Measurements from ENCODE around the gene CTSA. TPM values are rescaled to one million over a fixed set of nuclear protein-coding genes. Genes with fewer than 3 reads are reported as not detected.

The CTSA gene
- total RNA-seq, 1 experiment from 2014 or later = 109 TPM

GRCh38 chr20:45925821-45926506 is 34.8 kb downstream of the CTSA start:
- Histone ChIP-seq H3K4me2 (ENCODE audit: low read length) (no peak overlapping the region), H3K9me3 (ENCODE audit: control insufficient read depth in 1 of 2, insufficient read depth in 1 of 2, low read depth in 1 of 2, low read length in 2 of 2) (no peaks in the 10 kb centered on the region), H3K27me3 (ENCODE audit: insufficient read depth, low read length) (no peaks in the 10 kb centered on the region), H3K27ac (ENCODE audit: low read depth, low read length) (no peak overlapping the region), H2AFZ (ENCODE audit: low read depth, low read length, poor library complexity, severe bottlenecking) (no peak overlapping the region), H4K20me1 (ENCODE audit: insufficient read depth) (no peaks in the 10 kb centered on the region), H3K4me3 (replicated peaks in 1 of 2; ENCODE audit: low read depth in 1 of 2, low read length in 2 of 2) (no peak overlapping the region), H3K9ac (ENCODE audit: low read length) (no peak overlapping the region), H3K79me2 (ENCODE audit: insufficient read depth, low read length) (no peaks in the 10 kb centered on the region), H3K36me3 (ENCODE audit: control insufficient read depth in 1 of 2, insufficient read depth in 2 of 2, low read length in 2 of 2) (no peaks in the 10 kb centered on the region), H3K4me1 (ENCODE audit: control insufficient read depth in 1 of 2, insufficient read depth in 2 of 2, low read length in 2 of 2) (no peaks in the 10 kb centered on the region), H3K9me2 (ENCODE audit: insufficient read depth) (no peaks in the 10 kb centered on the region)
- BruUV-seq (replicated peaks) = no TSS peak
- DNase-seq (ENCODE audit: low read depth, low spot score) (no peak), ATAC-seq (no peak)
- CTCF ChIA-PET = no interaction called here
- TF ChIP-seq POLR2A (IDR thresholded peaks at IDR 0.05; ENCODE audit: borderline replicate concordance, extremely low read depth, insufficient read depth, insufficient read length) (no peak), EZH2 (IDR thresholded peaks at IDR 0.05) (no peak), FOSL1 (IDR thresholded peaks at IDR 0.05; ENCODE audit: low read depth) (no peak), ELF1 (IDR thresholded peaks at IDR 0.05; ENCODE audit: borderline replicate concordance, low read depth) (no peak), EGR1 (IDR thresholded peaks at IDR 0.05; ENCODE audit: low read depth) (no peak), REST (IDR thresholded peaks at IDR 0.05; ENCODE audit: low read depth) (no peak), ZNF274 (IDR thresholded peaks at IDR 0.05; ENCODE audit: low read depth, low read length) (no peak), RAD21 (IDR thresholded peaks at IDR 0.05; ENCODE audit: low read depth) (no peak), ZFX (IDR thresholded peaks at IDR 0.05) (no peak), TCF7L2 (IDR thresholded peaks at IDR 0.05; ENCODE audit: borderline replicate concordance, extremely low read depth, insufficient read depth, insufficient read length) (no peak), JUND (IDR thresholded peaks at IDR 0.05) (no peak), CEBPB (IDR thresholded peaks at IDR 0.05; ENCODE audit: low read depth) (no peak), EZH2phosphoT487 (IDR thresholded peaks at IDR 0.05; ENCODE audit: borderline replicate concordance) (no peak), SRF (IDR thresholded peaks at IDR 0.05; ENCODE audit: low read depth) (no peak), POLR2AphosphoS5 (IDR thresholded peaks at IDR 0.05; ENCODE audit: low read depth, low read length) (no peak)
- TF ChIP-seq, protein P1, sequence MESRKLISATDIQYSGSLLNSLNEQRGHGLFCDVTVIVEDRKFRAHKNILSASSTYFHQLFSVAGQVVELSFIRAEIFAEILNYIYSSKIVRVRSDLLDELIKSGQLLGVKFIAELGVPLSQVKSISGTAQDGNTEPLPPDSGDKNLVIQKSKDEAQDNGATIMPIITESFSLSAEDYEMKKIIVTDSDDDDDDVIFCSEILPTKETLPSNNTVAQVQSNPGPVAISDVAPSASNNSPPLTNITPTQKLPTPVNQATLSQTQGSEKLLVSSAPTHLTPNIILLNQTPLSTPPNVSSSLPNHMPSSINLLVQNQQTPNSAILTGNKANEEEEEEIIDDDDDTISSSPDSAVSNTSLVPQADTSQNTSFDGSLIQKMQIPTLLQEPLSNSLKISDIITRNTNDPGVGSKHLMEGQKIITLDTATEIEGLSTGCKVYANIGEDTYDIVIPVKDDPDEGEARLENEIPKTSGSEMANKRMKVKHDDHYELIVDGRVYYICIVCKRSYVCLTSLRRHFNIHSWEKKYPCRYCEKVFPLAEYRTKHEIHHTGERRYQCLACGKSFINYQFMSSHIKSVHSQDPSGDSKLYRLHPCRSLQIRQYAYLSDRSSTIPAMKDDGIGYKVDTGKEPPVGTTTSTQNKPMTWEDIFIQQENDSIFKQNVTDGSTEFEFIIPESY (IDR thresholded peaks at IDR 0.05; ENCODE audit: extremely low read depth, insufficient replicate concordance, low read length) = no peak
- TF ChIP-seq, protein P2, sequence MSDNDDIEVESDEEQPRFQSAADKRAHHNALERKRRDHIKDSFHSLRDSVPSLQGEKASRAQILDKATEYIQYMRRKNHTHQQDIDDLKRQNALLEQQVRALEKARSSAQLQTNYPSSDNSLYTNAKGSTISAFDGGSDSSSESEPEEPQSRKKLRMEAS (IDR thresholded peaks at IDR 0.05) = no peak
- TF ChIP-seq, protein P3, sequence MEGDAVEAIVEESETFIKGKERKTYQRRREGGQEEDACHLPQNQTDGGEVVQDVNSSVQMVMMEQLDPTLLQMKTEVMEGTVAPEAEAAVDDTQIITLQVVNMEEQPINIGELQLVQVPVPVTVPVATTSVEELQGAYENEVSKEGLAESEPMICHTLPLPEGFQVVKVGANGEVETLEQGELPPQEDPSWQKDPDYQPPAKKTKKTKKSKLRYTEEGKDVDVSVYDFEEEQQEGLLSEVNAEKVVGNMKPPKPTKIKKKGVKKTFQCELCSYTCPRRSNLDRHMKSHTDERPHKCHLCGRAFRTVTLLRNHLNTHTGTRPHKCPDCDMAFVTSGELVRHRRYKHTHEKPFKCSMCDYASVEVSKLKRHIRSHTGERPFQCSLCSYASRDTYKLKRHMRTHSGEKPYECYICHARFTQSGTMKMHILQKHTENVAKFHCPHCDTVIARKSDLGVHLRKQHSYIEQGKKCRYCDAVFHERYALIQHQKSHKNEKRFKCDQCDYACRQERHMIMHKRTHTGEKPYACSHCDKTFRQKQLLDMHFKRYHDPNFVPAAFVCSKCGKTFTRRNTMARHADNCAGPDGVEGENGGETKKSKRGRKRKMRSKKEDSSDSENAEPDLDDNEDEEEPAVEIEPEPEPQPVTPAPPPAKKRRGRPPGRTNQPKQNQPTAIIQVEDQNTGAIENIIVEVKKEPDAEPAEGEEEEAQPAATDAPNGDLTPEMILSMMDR (IDR thresholded peaks at IDR 0.05 in 2 of 3, conservative IDR thresholded peaks at IDR 0.05 in 1 of 3; ENCODE audit: borderline replicate concordance in 1 of 3, insufficient read depth in 1 of 3, low read depth in 2 of 3, low read length in 2 of 3) = no peak
- TF ChIP-seq, protein P4, sequence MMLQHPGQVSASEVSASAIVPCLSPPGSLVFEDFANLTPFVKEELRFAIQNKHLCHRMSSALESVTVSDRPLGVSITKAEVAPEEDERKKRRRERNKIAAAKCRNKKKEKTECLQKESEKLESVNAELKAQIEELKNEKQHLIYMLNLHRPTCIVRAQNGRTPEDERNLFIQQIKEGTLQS (IDR thresholded peaks at IDR 0.05) = no peak
- RAD21 ChIA-PET (ENCODE audit: low non-redundant PET in 1 of 2, low total read pairs in 2 of 2, uncharacterized antibody in 2 of 2, unreplicated experiment in 2 of 2) = no interaction called here
- POLR2A ChIA-PET = interaction anchor here (2.6 kb wide), 1 partner anchor 8 kb away, joined by 15 read pairs; the partner anchor contains the start of gene PCIF1
- intact Hi-C loops (cut with micrococcal nuclease) = no loop called here
